Esophagus squamous epithelium (tissue), 4 donors: ENCODE measurements around the gene RFX2.

Source experiments
- POLR2A ChIP-seq, 4 donors: fragments of 450-650 bp; IDR thresholded peaks; one replicate each; pipeline ENCODE4 v1.6.1; 2017; ENCODE audit warnings: antibody characterized with exemption in 4 of 4, mild to moderate bottlenecking in 4 of 4, moderate library complexity in 3 of 4
- TF ChIP-seq, protein P1 (sequence below), 6 experiments: fragments of 450-650 bp in 4 of 6; fragments of 200-600 bp in 2 of 6; sonication (generic) in 2 of 6; IDR thresholded peaks; one replicate each; pipeline ENCODE4 v1.5.1; 2016 to 2019; ENCODE audit warnings: antibody characterized with exemption in 6 of 6, mild to moderate bottlenecking in 4 of 6, moderate library complexity in 4 of 6

DNA sequence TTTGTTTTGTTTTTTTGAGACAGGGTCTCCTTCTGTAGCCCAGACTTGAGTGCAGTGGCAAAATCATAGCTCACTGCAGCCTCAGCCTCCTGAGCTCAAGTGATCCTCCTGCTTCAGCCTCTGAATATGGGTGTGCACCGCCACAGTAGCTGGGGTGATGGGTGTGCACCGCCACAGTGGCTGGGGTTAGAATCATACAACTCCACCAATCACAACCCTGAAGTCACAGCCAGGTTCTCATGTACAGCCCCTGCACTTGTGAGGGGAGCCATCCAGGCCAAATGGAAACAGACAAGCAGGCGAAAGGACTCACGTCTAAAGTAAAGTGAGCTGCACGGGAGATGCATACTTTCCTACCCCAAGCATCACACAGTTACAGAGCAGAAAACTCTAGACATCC lies 69.2 kb downstream of the RFX2 start:
- TF ChIP-seq, protein P1, sequence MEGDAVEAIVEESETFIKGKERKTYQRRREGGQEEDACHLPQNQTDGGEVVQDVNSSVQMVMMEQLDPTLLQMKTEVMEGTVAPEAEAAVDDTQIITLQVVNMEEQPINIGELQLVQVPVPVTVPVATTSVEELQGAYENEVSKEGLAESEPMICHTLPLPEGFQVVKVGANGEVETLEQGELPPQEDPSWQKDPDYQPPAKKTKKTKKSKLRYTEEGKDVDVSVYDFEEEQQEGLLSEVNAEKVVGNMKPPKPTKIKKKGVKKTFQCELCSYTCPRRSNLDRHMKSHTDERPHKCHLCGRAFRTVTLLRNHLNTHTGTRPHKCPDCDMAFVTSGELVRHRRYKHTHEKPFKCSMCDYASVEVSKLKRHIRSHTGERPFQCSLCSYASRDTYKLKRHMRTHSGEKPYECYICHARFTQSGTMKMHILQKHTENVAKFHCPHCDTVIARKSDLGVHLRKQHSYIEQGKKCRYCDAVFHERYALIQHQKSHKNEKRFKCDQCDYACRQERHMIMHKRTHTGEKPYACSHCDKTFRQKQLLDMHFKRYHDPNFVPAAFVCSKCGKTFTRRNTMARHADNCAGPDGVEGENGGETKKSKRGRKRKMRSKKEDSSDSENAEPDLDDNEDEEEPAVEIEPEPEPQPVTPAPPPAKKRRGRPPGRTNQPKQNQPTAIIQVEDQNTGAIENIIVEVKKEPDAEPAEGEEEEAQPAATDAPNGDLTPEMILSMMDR (IDR thresholded peaks at IDR 0.05): no peak
- TF ChIP-seq POLR2A (IDR thresholded peaks at IDR 0.05): no peak
